Measurements from ENCODE around the gene ZNF776.

Gene ZNF776

GRCh38 chr19:57769345-57770131, 22.9 kb downstream of the ZNF776 start, which contains the start of gene ZNF586:
Gene ZNF586 (plus strand): TSS chr19:57769676. CDS start chr19:57769843, 167 bp downstream.
- TF ChIP-seq CTCF (IDR thresholded peaks at IDR 0.05; ENCODE audit: low read depth, low read length), result no peak
- H3K36me3 ChIP-seq, result peaks cover 21% of the 10 kb centered on the region
- no peaks in the 10 kb centered on the region for H3K27me3 ChIP-seq
- H3K9me3 ChIP-seq, result no peaks in the 10 kb centered on the region
- peak within 1 kb of the TSS; percentile 81 for H3K4me3 ChIP-seq (ENCODE audit: low read depth, low read length)
- no peaks in the 10 kb centered on the region for H3K4me1 ChIP-seq
- peak; percentile 92 for DNase-seq

- Histone ChIP-seq H3K4me1 (no peaks in the 10 kb centered on the region), H3K9me3 (no peaks in the 10 kb centered on the region), H3K36me3 (peaks cover 31% of the 10 kb centered on the region), H3K4me3 (ENCODE audit: low read depth, low read length) (no peak overlapping the region), H3K27me3 (no peaks in the 10 kb centered on the region)
- DNase-seq, result no peak
- TF ChIP-seq CTCF (IDR thresholded peaks at IDR 0.05; ENCODE audit: low read depth, low read length), result no peak
Observed at GRCh38 chr19:57771417-57771816, 24.8 kb downstream of the ZNF776 start.

GRCh38 chr19:57773488-57773887, 26.9 kb downstream of the ZNF776 start:
- no peak for DNase-seq
- Histone ChIP-seq H3K4me1 (no peaks in the 10 kb centered on the region), H3K9me3 (no peaks in the 10 kb centered on the region), H3K36me3 (peaks cover 48% of the 10 kb centered on the region), H3K4me3 (ENCODE audit: low read depth, low read length) (no peak overlapping the region), H3K27me3 (no peaks in the 10 kb centered on the region)
- TF ChIP-seq CTCF (IDR thresholded peaks at IDR 0.05; ENCODE audit: low read depth, low read length), result no peak

GRCh38 chr19:57776764-57777296, 30.2 kb downstream of the ZNF776 start:
- Histone ChIP-seq H3K9me3 (no peaks in the 10 kb centered on the region), H3K4me3 (ENCODE audit: low read depth, low read length) (no peak overlapping the region), H3K36me3 (peaks cover 65% of the 10 kb centered on the region), H3K4me1 (no peaks in the 10 kb centered on the region), H3K27me3 (no peaks in the 10 kb centered on the region)
- DNase-seq, result no peak
- TF ChIP-seq CTCF (IDR thresholded peaks at IDR 0.05; ENCODE audit: low read depth, low read length), result no peak

- TF ChIP-seq CTCF (IDR thresholded peaks at IDR 0.05; ENCODE audit: low read depth, low read length), result no peak
- DNase-seq, result no peak
- Histone ChIP-seq H3K4me1 (no peaks in the 10 kb centered on the region), H3K4me3 (ENCODE audit: low read depth, low read length) (no peak overlapping the region), H3K27me3 (no peaks in the 10 kb centered on the region), H3K9me3 (no peaks in the 10 kb centered on the region), H3K36me3 (peaks cover 62% of the 10 kb centered on the region)
Observed at GRCh38 chr19:57778336-57778735, 31.7 kb downstream of the ZNF776 start.

GRCh38 chr19:57779220-57779845, 32.7 kb downstream of the ZNF776 start:
- Histone ChIP-seq H3K36me3 (peaks cover 62% of the 10 kb centered on the region), H3K4me3 (ENCODE audit: low read depth, low read length) (no peak overlapping the region), H3K4me1 (no peaks in the 10 kb centered on the region), H3K9me3 (no peaks in the 10 kb centered on the region), H3K27me3 (no peaks in the 10 kb centered on the region)
- no peak for TF ChIP-seq CTCF (IDR thresholded peaks at IDR 0.05; ENCODE audit: low read depth, low read length)
- no peak for DNase-seq
